HG03342 (cell line): ENCODE results near the gene NEDD9.

ENCODE experiments used
- ATAC-seq: cut with Tn5 transposase; IDR thresholded peaks from one replicate; pipeline ENCODE4 v1.9.1; 2021; ENCODE audit warnings: mild to moderate bottlenecking, moderate library complexity; ENCODE audit not compliant: unreplicated experiment

The NEDD9 gene

GRCh38 chr6:11149551-11149950 lies 82.9 kb downstream of the NEDD9 start:
- no peak for ATAC-seq

GRCh38 chr6:11146117-11146826 lies 86.2 kb downstream of the NEDD9 start:
- no peak for ATAC-seq

DNA sequence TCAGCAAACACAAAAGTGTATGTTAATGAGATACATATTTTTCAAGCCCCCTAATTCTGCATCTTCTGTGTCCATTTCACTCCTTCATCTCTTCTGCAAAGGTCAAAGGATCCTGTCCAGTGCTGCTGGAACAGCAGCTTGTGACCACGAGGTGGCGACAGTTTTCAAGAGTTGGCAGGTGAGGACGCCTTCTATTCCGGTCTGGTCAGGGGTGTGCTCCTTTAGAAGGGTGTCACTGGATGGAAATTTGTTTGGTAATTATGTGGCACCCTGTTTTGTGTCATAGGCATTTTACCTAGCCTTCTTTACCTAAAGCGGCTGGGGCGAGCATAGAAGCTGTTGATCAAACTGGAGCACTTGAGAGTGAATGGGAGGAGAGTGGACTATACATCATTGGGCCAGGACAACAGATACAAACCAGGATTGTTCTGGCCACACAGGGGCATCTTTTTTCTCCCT lies 88.0 kb downstream of the NEDD9 start:
- ATAC-seq, result peak; percentile 85

DNA sequence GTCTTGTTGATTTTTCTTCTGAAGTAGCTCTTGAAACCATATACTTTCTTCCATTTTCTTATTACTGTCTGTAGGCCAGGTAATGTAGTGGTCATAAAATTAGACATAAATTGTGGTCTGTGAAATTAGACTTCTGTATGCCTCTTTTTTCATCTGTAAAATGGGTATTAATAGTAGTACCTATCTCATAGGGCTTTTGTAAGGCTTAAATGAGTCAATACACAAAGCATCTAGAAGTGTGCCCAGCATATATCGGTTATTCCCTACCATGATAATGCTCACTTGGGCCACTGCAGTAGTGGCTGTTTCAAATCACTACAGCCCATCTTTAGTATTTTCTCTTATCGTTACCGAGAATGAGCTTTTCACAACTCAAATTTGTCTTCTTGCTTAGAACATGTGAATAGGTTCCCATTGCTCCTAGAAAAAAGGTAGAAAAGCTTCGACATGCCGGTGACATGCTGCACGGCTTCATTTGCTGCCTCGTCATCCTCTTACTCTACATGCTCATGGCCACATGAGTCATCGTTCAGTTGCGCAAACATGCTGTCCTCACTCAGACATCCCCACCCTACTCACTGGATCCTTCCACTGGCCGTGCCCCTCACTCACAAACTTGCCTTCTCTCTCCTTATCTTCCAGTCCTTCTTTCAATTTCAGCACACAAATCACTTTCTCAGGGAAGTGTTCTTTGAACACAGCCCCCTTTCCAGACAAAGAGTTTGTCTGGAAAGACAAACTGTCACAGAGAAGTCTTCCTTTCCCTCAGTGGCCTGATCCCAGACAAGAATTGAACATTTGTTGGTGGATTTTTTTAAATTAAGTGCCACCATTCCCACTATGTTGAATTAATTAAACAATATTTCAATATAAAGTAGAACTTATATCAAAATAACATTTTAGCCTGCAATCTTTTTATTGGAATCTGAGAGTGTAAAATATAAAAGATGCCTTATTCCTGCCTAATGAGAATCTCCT lies 88.8 kb downstream of the NEDD9 start:
- no peak for ATAC-seq

DNA sequence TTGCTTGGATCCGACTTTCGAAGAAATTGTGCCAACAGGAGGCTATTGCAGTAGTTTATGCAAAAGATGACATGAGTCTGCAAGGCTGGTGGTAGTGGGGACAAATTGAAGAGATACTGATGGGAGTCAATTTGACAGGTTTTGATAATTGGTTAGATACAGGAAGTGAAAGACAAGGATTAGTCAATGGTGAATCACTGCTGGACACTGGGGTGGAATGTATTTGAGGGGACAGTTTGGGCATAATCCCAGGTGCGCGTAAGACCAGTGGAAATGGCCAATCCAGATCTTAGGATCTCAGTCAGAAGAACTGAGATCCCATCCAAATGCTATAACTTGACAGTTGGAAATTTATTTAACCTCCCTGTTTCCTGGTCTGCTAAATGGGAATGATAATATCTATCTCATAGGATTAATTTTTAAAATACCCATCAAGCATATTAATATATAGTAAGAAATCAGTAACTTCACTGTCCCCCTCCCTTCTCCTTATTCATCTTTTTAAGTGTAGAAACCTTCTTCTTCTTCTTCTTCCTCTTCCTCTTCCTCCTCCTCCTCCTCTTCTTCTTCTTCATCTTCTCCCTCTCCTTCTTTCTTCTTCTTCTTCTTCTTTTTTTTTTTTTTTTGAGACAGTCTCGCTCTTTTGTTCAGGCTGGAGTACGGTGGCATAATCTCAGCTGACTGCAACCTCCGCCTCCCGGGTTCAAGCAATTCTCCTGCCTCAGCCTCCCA lies 90.0 kb downstream of the NEDD9 start:
- ATAC-seq, result no peak

DNA sequence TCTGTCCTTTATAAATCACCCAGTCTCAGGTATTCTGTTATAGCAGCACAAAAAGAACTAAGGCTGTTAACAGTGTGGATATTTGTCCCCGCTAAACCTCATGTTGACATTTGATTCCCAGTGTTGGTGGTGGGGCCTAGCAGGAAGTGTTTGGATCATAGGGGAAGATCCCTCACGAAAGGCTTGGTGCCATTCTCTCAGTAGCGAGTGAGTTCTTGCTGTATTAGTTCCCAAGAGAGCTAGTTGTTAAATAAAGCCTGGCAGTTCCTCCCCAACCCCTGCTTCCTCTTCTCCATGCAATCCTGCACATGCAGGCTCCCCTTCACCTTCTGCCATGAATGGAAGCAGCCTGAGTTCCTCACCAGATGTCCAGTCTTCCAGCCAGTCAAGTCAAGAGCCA lies 91.2 kb downstream of the NEDD9 start:
- ATAC-seq, result no peak

DNA sequence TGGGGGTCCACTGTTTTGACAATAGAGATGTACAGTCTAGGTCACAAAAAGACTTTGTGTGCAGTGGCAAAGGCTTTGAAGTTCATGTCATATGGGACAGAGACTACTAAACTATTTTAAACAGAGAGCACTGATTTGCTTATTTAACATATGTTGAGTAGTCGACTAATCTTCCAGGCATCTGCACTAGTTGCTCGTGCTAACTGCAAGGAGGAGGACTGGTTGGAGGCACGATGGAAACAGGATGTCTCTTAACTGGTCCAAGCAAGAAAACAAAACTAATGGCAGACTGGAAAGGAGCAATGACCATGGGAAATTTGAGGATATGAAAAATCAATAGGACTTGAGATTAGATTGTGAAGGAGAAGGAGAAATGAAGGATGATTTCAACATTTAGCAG lies 92.4 kb downstream of the NEDD9 start:
- ATAC-seq, result no peak

- peak; percentile 48 for ATAC-seq
Observed at GRCh38 chr6:11139051-11139960, 93.2 kb downstream of the NEDD9 start.

DNA sequence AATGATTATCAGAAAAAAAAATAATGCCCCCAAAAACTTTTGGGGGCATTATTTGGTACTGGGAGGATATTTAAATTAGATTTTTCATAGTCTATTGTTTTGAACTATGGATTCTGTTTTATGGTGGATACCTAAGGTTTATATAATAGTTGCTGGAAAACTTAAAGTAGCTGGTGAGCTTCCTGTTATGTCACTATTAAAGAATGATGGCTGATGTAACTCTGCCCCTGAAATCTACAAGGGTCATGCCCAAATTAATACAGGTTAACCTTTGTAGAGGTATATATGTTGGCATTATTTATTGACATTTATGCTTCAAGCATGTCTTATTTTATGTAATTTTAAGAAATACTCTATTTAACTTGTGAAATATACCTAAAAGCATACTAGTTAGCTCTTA lies 95.7 kb downstream of the NEDD9 start:
- ATAC-seq, result no peak
